SK-N-MC (cell line): ENCODE results near the gene ZDHHC19.

Experiments
- DNase-seq: peaks from one replicate; pipeline ENCODE4 v3.0.0-alpha.2; 2011; ENCODE audit warnings: low read depth, low spot score
- H3K27ac ChIP-seq: fragments of 200-600 bp; sonication (generic); 2 replicates; pipeline ENCODE4 v1.5.1; 2016; ENCODE audit warnings: mixed run types
- H3K36me3 ChIP-seq: fragments of 200-600 bp; sonication (generic); 2 replicates; pipeline ENCODE4 v1.6.1; 2017; ENCODE audit warnings: antibody characterized with exemption, low read length, mixed read lengths; ENCODE audit not compliant: insufficient read depth
- H3K4me3 ChIP-seq: fragments of 200-600 bp; sonication (generic); 2 replicates; pipeline ENCODE4 v1.5.1; 2016
- H3K9ac ChIP-seq: fragments of 200-600 bp; sonication (generic); 2 replicates; pipeline ENCODE4 v1.8.0; 2017; ENCODE audit warnings: mixed run types, mixed read lengths; ENCODE audit not compliant: insufficient read length
- H3K9me3 ChIP-seq: fragments of 200-600 bp; sonication (generic); 2 replicates; pipeline ENCODE4 v1.6.1; 2017; ENCODE audit warnings: low read depth, mild to moderate bottlenecking, antibody characterized with exemption, low read length, moderate library complexity, mixed read lengths
- EZH2 ChIP-seq: fragments of 200-600 bp; sonication (generic); IDR thresholded peaks from one replicate; pipeline ENCODE4 v1.6.1; 2017; ENCODE audit warnings: antibody characterized with exemption
- FOXP2 ChIP-seq: optimal IDR thresholded peaks from 2 replicates; pipeline ENCODE3; 2011; ENCODE audit warnings: mild to moderate bottlenecking, moderate library complexity; ENCODE audit not compliant: insufficient read depth; ENCODE audit errors: extremely low read length, control extremely low read depth
- POLR2AphosphoS5 ChIP-seq: IDR thresholded peaks from 2 replicates; pipeline ENCODE4 v1.6.1; 2012; ENCODE audit warnings: mild to moderate bottlenecking, low read depth, low read length, borderline replicate concordance

The ZDHHC19 gene

GRCh38 chr3:196150481-196150880 lies 60.7 kb downstream of the ZDHHC19 start:
- Histone ChIP-seq H3K4me3 (no peak overlapping the region), H3K36me3 (no peaks in the 10 kb centered on the region), H3K9ac (no peak overlapping the region), H3K9me3 (0 out of 2 replicates have a peak, but pooled peaks cover 11% of the 10 kb centered on the region), H3K27ac (no peak overlapping the region)
- no peak for DNase-seq
- TF ChIP-seq EZH2 (no peak), FOXP2 (no peak), POLR2AphosphoS5 (no peak)

GRCh38 chr3:196149831-196150301 lies 61.3 kb downstream of the ZDHHC19 start:
- no peak for TF ChIP-seq EZH2
- no peak for TF ChIP-seq FOXP2
- no peak for TF ChIP-seq POLR2AphosphoS5
- H3K36me3 ChIP-seq, result no peaks in the 10 kb centered on the region
- H3K27ac ChIP-seq, result no peak overlapping the region
- DNase-seq, result peak; percentile 5
- 0 out of 2 replicates have a peak, but pooled peaks cover 11% of the 10 kb centered on the region for H3K9me3 ChIP-seq
- no peak overlapping the region for H3K4me3 ChIP-seq
- no peak overlapping the region for H3K9ac ChIP-seq

GRCh38 chr3:196149375-196149774 lies 61.8 kb downstream of the ZDHHC19 start:
- Histone ChIP-seq H3K27ac (no peak overlapping the region), H3K9me3 (0 out of 2 replicates have a peak, but pooled peaks cover 11% of the 10 kb centered on the region), H3K4me3 (no peak overlapping the region), H3K36me3 (no peaks in the 10 kb centered on the region), H3K9ac (no peak overlapping the region)
- TF ChIP-seq EZH2 (no peak), FOXP2 (no peak), POLR2AphosphoS5 (no peak)
- no peak for DNase-seq
